Kidney epithelial cell (primary cell): ENCODE measurements around the gene ALK. TPM values are rescaled to one million over a fixed set of nuclear protein-coding genes. Genes with fewer than 3 reads are reported as not detected.
"Not testable (repeated sequence)": the region's sequence is repeated elsewhere in the genome, so short reads cannot be mapped to it uniquely, and the experiment has no call there.

ENCODE experiments used
- DNase-seq: peaks from one replicate; pipeline ENCODE4 v3.0.0-alpha.2; 2010; ENCODE audit warnings: low read depth
- H3K27me3 ChIP-seq: 2 replicates; pipeline ENCODE4 v1.6.0; 2011; ENCODE audit warnings: low read length; ENCODE audit not compliant: control insufficient read depth, insufficient read depth
- H3K36me3 ChIP-seq: 2 replicates; pipeline ENCODE4 v1.5.1; 2011; ENCODE audit warnings: low read length; ENCODE audit not compliant: control insufficient read depth, insufficient read depth
- H3K4me3 ChIP-seq: 2 replicates; pipeline ENCODE4 v1.5.1; 2011; ENCODE audit warnings: low read depth, mild to moderate bottlenecking, control low read depth, low read length
- CTCF ChIP-seq: IDR thresholded peaks from 2 replicates; pipeline ENCODE4 v1.5.1; 2011; ENCODE audit warnings: mild to moderate bottlenecking, moderate library complexity, low read length, control low read depth, inconsistent platforms; ENCODE audit not compliant: insufficient read depth, poor library complexity, severe bottlenecking
- total RNA-seq: library from RNA; depleted of rRNA; stranded (reverse); fragments of >200 nt; gene quantifications from 2 replicates; pipeline ENCODE4 v1.2.3, GENCODE V29; 2015

Gene ALK
- total RNA-seq, 1 donor from 2014 or later = not detected

GRCh38 chr2:29259221-29259620 lies 662.2 kb downstream of the ALK start:
- DNase-seq = no peak
- Histone ChIP-seq H3K4me3 (no peak overlapping the region), H3K27me3 (peaks cover 2% of the 10 kb centered on the region), H3K36me3 (no peaks in the 10 kb centered on the region)
- TF ChIP-seq CTCF = no peak

- H3K27me3 ChIP-seq = peaks cover 2% of the 10 kb centered on the region
- no peak for TF ChIP-seq CTCF
- H3K36me3 ChIP-seq = no peaks in the 10 kb centered on the region
- H3K4me3 ChIP-seq = no peak overlapping the region
- no peak for DNase-seq
Measured at GRCh38 chr2:29255004-29255403, 666.4 kb downstream of the ALK start.

GRCh38 chr2:29253495-29254275 lies 667.7 kb downstream of the ALK start:
- not testable (repeated sequence) for H3K4me3 ChIP-seq, H3K36me3 ChIP-seq, DNase-seq, H3K27me3 ChIP-seq

- Histone ChIP-seq H3K36me3 (no peaks in the 10 kb centered on the region), H3K4me3 (no peak overlapping the region), H3K27me3 (peaks cover 2% of the 10 kb centered on the region)
- no peak for TF ChIP-seq CTCF
- no peak for DNase-seq
Measured at GRCh38 chr2:29253026-29253425, 668.4 kb downstream of the ALK start.

GRCh38 chr2:29251406-29251805 lies 670.0 kb downstream of the ALK start:
- DNase-seq = no peak
- Histone ChIP-seq H3K36me3 (no peaks in the 10 kb centered on the region), H3K4me3 (no peak overlapping the region), H3K27me3 (peaks cover 2% of the 10 kb centered on the region)
- TF ChIP-seq CTCF = no peak

GRCh38 chr2:29250977-29251376 lies 670.4 kb downstream of the ALK start:
- H3K36me3 ChIP-seq = no peaks in the 10 kb centered on the region
- DNase-seq = no peak
- no peak for TF ChIP-seq CTCF
- no peak overlapping the region for H3K4me3 ChIP-seq
- H3K27me3 ChIP-seq = peaks cover 2% of the 10 kb centered on the region
